CD4-positive, CD25-positive, alpha-beta regulatory T cell (primary cell): ENCODE data around the gene MYO18B. TPM values are rescaled to one million over a fixed set of nuclear protein-coding genes. Genes with fewer than 3 reads are reported as not detected.

Source experiments
- ATAC-seq, 2 donors: fragments of 150-1000 bp; cut with Tn5 transposase; one replicate each; pipeline ENCODE4 v1.10.0; 2021; ENCODE audit warnings: low read depth in 2 of 2, moderate number of reproducible peaks in 2 of 2, moderate library complexity in 1 of 2
- DNase-seq, 3 donors: peaks; one replicate each; pipeline versions ENCODE4 v3.0.0 to v3.0.0-alpha.2; 2012 to 2022; ENCODE audit warnings: mixed read lengths in 1 of 3
- H3K27ac ChIP-seq: one replicate; pipeline ENCODE4 v1.7.0; 2013; ENCODE audit warnings: mild to moderate bottlenecking, low read length; ENCODE audit not compliant: insufficient read depth, poor library complexity, severe bottlenecking
- H3K27me3 ChIP-seq: one replicate; pipeline ENCODE4 v1.7.0; 2013; ENCODE audit warnings: low read length; ENCODE audit not compliant: control insufficient read depth, insufficient read depth
- H3K36me3 ChIP-seq: one replicate; pipeline ENCODE4 v1.7.0; 2013; ENCODE audit warnings: mild to moderate bottlenecking, low read length, moderate library complexity; ENCODE audit not compliant: control insufficient read depth, insufficient read depth
- H3K4me1 ChIP-seq: 2 replicates; pipeline ENCODE4 v1.7.0; 2013; ENCODE audit warnings: mild to moderate bottlenecking, low read length; ENCODE audit not compliant: insufficient read depth, control insufficient read depth, poor library complexity, severe bottlenecking
- H3K4me3 ChIP-seq: one replicate; pipeline ENCODE4 v1.7.0; 2013; ENCODE audit warnings: low read depth, mild to moderate bottlenecking, low read length, moderate library complexity
- H3K9me3 ChIP-seq, 2 experiments: 1 replicate in 1 of 2; 2 replicates in 1 of 2; pipeline ENCODE4 v1.7.0; 2013; ENCODE audit warnings: low read length in 2 of 2, mild to moderate bottlenecking in 1 of 2, moderate library complexity in 1 of 2; ENCODE audit not compliant: control insufficient read depth in 2 of 2
- H3K27ac Mint-ChIP-seq, 3 donors: one replicate each; pipeline ENCODE4 v1.8.0; 2020 to 2022; ENCODE audit warnings: mild to moderate bottlenecking in 3 of 3, mixed read lengths in 3 of 3, moderate library complexity in 2 of 3
- H3K27me3 Mint-ChIP-seq: one replicate; pipeline ENCODE4 v1.8.0; 2022; ENCODE audit warnings: mild to moderate bottlenecking, mixed read lengths
- H3K36me3 Mint-ChIP-seq: one replicate; pipeline ENCODE4 v1.8.0; 2020; ENCODE audit warnings: mixed read lengths
- H3K4me1 Mint-ChIP-seq, 4 donors: one replicate each; pipeline ENCODE4 v1.8.0; 2020 to 2022; ENCODE audit warnings: mixed read lengths in 4 of 4, mild to moderate bottlenecking in 1 of 4
- H3K4me3 Mint-ChIP-seq, 4 donors: one replicate each; pipeline ENCODE4 v1.8.0; 2020 to 2022; ENCODE audit warnings: mild to moderate bottlenecking in 4 of 4, mixed read lengths in 4 of 4, moderate library complexity in 3 of 4
- H3K9me3 Mint-ChIP-seq, 7 donors: one replicate each; pipeline ENCODE4 v1.8.0; 2020 to 2022; ENCODE audit warnings: mixed read lengths in 7 of 7, mild to moderate bottlenecking in 3 of 7, moderate library complexity in 2 of 7
- polyA plus RNA-seq, 4 donors: library from polyadenylated mRNA; unstranded; fragments of 300-500 nt; fragmentation: Illumina TruSeq; gene quantifications; one replicate each; pipeline ENCODE4 v1.2.3, GENCODE V29; 2021
- total RNA-seq: library from RNA; stranded (reverse); gene quantifications from one replicate; pipeline ENCODE4 v1.2.3, GENCODE V29; 2022

Gene MYO18B
- total and polyA plus RNA-seq, 5 donors from 2014 or later = 0.27 to 0.35 TPM; not detected in 3

DNA sequence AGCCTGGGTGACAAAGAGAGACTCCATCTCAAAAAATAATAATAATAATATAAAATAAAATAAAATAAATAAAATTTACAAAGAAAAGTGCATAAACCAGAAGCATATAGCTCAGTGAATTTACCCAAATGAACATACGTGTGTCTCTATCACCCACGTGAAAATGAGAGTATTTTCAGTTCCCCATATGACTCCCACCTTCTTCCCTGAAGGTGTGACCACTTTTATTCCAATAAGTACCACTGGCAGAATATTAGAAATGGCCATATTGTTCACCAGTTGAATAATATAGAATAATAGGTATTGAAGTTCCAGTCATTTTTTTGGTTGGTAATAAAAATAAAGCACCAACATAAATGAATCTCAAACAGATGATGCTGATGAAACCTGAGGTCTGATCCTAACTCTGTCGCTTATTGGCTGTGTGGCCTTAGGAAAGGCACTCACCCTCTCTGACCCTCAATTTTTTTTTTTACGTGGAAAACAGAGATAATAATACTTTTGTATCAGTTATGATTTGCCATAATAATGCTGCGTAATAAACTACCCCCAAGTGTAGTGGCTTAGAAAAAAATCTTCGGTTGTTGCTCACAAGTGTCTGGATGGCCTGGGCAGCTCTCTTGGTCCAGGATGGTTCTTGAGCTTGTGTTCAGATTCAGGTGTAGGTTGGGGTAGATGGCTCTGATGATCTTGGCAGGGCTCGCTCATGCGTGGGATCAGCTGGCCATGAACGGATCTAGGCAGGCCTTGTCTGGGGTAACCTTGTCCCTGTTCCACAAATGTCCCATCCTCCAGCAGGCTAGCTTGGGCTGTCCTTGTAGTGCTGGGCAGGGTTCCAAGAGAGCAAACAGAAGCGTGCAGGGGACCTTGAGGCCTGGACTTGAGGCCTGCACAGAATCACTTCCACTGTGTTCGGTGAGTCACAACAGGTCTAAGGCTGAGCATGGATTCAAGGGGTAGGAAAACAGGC is 88.1 kb downstream of the MYO18B start:
- no peak overlapping the region for H3K4me3 Mint-ChIP-seq
- no peaks in the 10 kb centered on the region for H3K27me3 ChIP-seq
- no peaks in the 10 kb centered on the region for H3K36me3 Mint-ChIP-seq
- DNase-seq (no peak), ATAC-seq (no peak)
- no peaks in the 10 kb centered on the region for H3K4me1 Mint-ChIP-seq
- H3K27ac Mint-ChIP-seq = no peak overlapping the region
- H3K36me3 ChIP-seq = no peaks in the 10 kb centered on the region
- no peak overlapping the region for H3K27ac ChIP-seq
- no peak overlapping the region for H3K4me3 ChIP-seq
- peaks cover 0 to 2% (median 0%) of the 10 kb centered on the region in 7 donors for H3K9me3 Mint-ChIP-seq
- H3K9me3 ChIP-seq = no peaks in the 10 kb centered on the region
- peaks cover 7% of the 10 kb centered on the region for H3K27me3 Mint-ChIP-seq
- H3K4me1 ChIP-seq = no peaks in the 10 kb centered on the region

DNA sequence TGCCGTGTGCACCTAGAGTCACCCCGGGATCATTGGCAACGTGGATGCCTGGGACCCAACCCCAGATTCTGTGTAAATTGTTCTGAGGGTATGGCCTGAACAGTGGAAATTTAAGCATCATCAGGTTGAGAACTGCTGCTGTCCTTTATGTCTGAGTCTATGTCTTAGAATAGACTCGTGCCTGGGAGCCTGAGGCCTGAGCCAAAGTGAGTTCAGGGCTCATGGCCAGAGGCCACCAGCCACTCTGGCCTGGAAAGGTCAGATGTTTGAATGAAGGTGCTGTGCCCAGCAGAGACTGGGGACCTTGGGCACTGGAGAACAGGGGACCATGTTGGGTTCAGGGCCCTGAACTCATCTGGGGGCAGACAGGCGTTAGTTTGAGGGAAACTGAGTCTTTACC is 91.1 kb downstream of the MYO18B start:
- no peak overlapping the region for H3K4me3 ChIP-seq
- no peak for DNase-seq
- no peaks in the 10 kb centered on the region for H3K4me1 ChIP-seq
- Mint-ChIP-seq H3K4me1 (no peaks in the 10 kb centered on the region), H3K4me3 (no peak overlapping the region), H3K27me3 (peaks cover 7% of the 10 kb centered on the region), H3K9me3 (peaks cover 0 to 2% (median 0%) of the 10 kb centered on the region in 7 donors), H3K36me3 (no peaks in the 10 kb centered on the region), H3K27ac (no peak overlapping the region)
- no peaks in the 10 kb centered on the region for H3K27me3 ChIP-seq
- ATAC-seq = no peak
- H3K9me3 ChIP-seq = no peaks in the 10 kb centered on the region
- no peak overlapping the region for H3K27ac ChIP-seq
- H3K36me3 ChIP-seq = no peaks in the 10 kb centered on the region

DNA sequence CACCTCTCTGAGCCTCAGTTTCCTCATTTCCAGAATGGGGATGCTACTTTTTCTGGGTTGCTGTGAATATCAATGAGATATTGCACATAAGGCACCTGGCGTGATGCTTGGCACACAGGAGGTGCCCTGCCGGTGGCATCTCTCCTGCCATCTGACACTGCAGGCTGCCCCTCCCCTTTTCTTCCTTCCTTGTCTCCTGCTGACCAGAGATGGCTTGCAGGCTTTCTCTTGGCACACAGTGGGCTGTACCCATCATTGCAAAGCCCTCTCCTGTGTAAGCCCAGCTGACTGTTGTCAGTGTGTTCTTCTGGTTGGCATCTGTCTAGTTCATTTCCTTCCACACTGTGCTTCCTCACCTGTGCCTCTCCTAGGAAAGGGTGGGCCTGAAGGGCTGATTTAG is 91.7 kb downstream of the MYO18B start:
- Histone ChIP-seq H3K9me3 (no peaks in the 10 kb centered on the region), H3K27me3 (no peaks in the 10 kb centered on the region), H3K4me3 (no peak overlapping the region), H3K36me3 (no peaks in the 10 kb centered on the region), H3K4me1 (no peaks in the 10 kb centered on the region), H3K27ac (no peak overlapping the region)
- ATAC-seq = no peak
- Mint-ChIP-seq H3K4me1 (no peaks in the 10 kb centered on the region), H3K4me3 (peak overlapping the region in 1 of 4 donors; percentile 2), H3K27ac (no peak overlapping the region), H3K36me3 (no peaks in the 10 kb centered on the region), H3K9me3 (peaks cover 0 to 2% (median 0%) of the 10 kb centered on the region in 7 donors), H3K27me3 (peaks cover 7% of the 10 kb centered on the region)
- no peak for DNase-seq

DNA sequence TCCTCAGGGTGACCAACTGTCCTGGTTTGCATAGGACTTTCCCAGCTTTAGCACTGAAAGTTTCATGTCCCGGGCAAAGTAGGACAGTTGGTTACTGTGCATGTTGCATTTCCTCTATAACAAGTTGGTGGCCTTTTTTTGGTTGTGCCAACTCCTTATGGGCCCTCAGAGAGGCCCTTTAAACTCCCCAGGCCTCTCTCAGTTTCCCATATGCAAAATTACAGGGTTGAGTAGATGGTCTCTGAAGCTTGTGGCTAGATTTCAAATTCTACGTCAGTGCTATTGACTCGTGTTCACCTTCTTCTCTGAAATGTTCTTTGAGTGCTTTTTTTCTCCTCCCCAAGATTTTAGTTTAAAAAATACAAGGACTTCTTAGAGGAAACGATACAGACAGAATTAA is 92.5 kb downstream of the MYO18B start:
- Histone ChIP-seq H3K27me3 (no peaks in the 10 kb centered on the region), H3K4me3 (no peak overlapping the region), H3K9me3 (no peaks in the 10 kb centered on the region), H3K4me1 (no peaks in the 10 kb centered on the region), H3K36me3 (no peaks in the 10 kb centered on the region), H3K27ac (no peak overlapping the region)
- no peak overlapping the region for H3K27ac Mint-ChIP-seq
- peaks cover 7% of the 10 kb centered on the region for H3K27me3 Mint-ChIP-seq
- H3K4me1 Mint-ChIP-seq = no peaks in the 10 kb centered on the region
- DNase-seq (no peak), ATAC-seq (no peak)
- no peak overlapping the region for H3K4me3 Mint-ChIP-seq
- H3K36me3 Mint-ChIP-seq = no peaks in the 10 kb centered on the region
- H3K9me3 Mint-ChIP-seq = peaks cover 0 to 2% (median 0%) of the 10 kb centered on the region in 7 donors

GRCh38 chr22:25835348-25835747 is 93.4 kb downstream of the MYO18B start:
- no peak overlapping the region for H3K4me3 ChIP-seq
- no peaks in the 10 kb centered on the region for H3K4me1 ChIP-seq
- no peaks in the 10 kb centered on the region for H3K27me3 ChIP-seq
- DNase-seq (no peak), ATAC-seq (no peak)
- H3K27me3 Mint-ChIP-seq = peaks cover 7% of the 10 kb centered on the region
- no peaks in the 10 kb centered on the region for H3K9me3 ChIP-seq
- H3K9me3 Mint-ChIP-seq = peaks cover 0 to 2% (median 0%) of the 10 kb centered on the region in 7 donors
- no peak overlapping the region for H3K4me3 Mint-ChIP-seq
- no peaks in the 10 kb centered on the region for H3K4me1 Mint-ChIP-seq
- H3K36me3 ChIP-seq = no peaks in the 10 kb centered on the region
- no peak overlapping the region for H3K27ac ChIP-seq
- no peak overlapping the region for H3K27ac Mint-ChIP-seq
- no peaks in the 10 kb centered on the region for H3K36me3 Mint-ChIP-seq

DNA sequence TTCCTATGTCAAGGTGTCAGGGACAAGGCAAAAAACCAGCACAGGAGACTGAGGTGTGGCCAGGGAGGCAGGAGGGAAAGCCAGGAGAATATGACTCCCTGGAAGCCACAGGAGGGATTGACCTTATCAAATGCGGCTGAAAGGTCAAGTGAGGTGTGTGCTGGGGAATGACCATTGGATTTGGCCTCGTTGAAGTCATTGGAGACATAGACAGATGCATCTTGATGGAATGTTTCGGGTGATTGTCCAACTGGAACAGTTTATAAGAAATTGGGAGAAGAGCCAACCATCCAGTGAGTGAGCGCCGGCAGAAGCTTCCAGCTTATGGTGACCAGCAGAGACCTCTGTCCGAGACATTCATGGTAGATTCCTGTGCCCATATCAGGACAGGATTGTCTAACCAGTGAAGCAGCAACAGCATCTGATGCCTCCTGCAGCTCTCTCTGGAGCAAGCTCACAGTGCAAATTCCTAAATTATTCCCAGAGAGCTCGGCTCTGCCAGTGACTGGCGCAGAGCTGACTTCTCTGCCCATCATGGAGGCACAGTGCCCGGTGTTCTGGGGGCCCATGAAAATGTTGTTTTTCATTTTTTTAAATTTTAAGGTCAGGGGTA is 95.4 kb downstream of the MYO18B start:
- Mint-ChIP-seq H3K27ac (no peak overlapping the region), H3K27me3 (peaks cover 7% of the 10 kb centered on the region), H3K36me3 (no peaks in the 10 kb centered on the region), H3K9me3 (peaks cover 0 to 2% (median 0%) of the 10 kb centered on the region in 7 donors), H3K4me1 (no peaks in the 10 kb centered on the region), H3K4me3 (no peak overlapping the region)
- ATAC-seq = no peak
- Histone ChIP-seq H3K36me3 (no peaks in the 10 kb centered on the region), H3K27me3 (no peaks in the 10 kb centered on the region), H3K27ac (no peak overlapping the region), H3K9me3 (no peaks in the 10 kb centered on the region), H3K4me3 (no peak overlapping the region), H3K4me1 (no peaks in the 10 kb centered on the region)
- no peak for DNase-seq

- peaks cover 0 to 2% (median 0%) of the 10 kb centered on the region in 7 donors for H3K9me3 Mint-ChIP-seq
- H3K27me3 ChIP-seq = no peaks in the 10 kb centered on the region
- ATAC-seq (no peak), DNase-seq (no peak)
- H3K4me3 Mint-ChIP-seq = no peak overlapping the region
- H3K9me3 ChIP-seq = no peaks in the 10 kb centered on the region
- no peaks in the 10 kb centered on the region for H3K27me3 Mint-ChIP-seq
- H3K4me1 ChIP-seq = no peaks in the 10 kb centered on the region
- no peaks in the 10 kb centered on the region for H3K4me1 Mint-ChIP-seq
- no peaks in the 10 kb centered on the region for H3K36me3 ChIP-seq
- H3K4me3 ChIP-seq = no peak overlapping the region
- no peak overlapping the region for H3K27ac Mint-ChIP-seq
- H3K27ac ChIP-seq = no peak overlapping the region
- no peaks in the 10 kb centered on the region for H3K36me3 Mint-ChIP-seq
Observed at GRCh38 chr22:25838960-25839741, 97.2 kb downstream of the MYO18B start.
